AG09319 (cell line): ENCODE data around the gene CCT7.
"Not testable (repeated sequence)": the region's sequence is repeated elsewhere in the genome, so short reads cannot be mapped to it uniquely, and the experiment has no call there.

ENCODE experiments used
- DNase-seq: peaks from one replicate; pipeline ENCODE4 v3.0.0-alpha.2; 2010; ENCODE audit warnings: low read depth; ENCODE audit errors: extremely low read depth
- TF ChIP-seq, protein P1 (sequence below): IDR thresholded peaks from 2 replicates; pipeline ENCODE4 v1.5.1; 2011; ENCODE audit warnings: low read depth, mild to moderate bottlenecking, inconsistent platforms, low read length, moderate library complexity

Gene CCT7

DNA sequence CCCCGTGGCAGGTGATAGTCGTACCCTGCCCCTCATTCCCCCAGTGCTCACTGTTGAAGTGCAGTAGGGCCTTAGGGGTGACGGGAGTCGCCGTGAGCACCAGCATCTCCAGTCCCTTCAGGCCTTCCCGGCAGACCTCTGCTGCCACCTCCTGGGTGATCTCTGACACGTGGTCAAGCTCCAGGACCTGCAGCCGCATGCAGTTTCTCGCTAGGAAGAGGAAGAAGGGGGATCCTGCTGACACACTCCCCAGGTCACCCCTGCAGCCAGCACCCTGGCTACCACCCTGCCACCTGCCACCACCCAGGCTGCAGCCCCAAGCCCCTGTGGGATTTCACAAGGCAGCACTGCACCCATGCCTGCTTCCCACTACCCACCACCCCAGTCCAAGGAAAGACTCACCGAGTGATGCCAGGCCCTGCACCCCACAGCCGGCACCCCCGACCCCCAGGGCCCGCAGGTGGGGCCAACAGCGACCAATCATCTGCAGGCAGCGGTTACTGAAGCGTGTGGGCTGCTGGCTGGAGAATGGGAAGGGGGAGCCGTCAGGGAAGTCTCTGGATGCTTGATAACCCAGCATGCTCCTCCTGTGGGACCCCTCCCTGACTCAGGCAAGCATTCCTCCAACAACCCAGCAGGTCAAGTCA, 26.4 kb downstream of the CCT7 start:
- TF ChIP-seq, protein P1, sequence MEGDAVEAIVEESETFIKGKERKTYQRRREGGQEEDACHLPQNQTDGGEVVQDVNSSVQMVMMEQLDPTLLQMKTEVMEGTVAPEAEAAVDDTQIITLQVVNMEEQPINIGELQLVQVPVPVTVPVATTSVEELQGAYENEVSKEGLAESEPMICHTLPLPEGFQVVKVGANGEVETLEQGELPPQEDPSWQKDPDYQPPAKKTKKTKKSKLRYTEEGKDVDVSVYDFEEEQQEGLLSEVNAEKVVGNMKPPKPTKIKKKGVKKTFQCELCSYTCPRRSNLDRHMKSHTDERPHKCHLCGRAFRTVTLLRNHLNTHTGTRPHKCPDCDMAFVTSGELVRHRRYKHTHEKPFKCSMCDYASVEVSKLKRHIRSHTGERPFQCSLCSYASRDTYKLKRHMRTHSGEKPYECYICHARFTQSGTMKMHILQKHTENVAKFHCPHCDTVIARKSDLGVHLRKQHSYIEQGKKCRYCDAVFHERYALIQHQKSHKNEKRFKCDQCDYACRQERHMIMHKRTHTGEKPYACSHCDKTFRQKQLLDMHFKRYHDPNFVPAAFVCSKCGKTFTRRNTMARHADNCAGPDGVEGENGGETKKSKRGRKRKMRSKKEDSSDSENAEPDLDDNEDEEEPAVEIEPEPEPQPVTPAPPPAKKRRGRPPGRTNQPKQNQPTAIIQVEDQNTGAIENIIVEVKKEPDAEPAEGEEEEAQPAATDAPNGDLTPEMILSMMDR = peak; percentile 57
- DNase-seq = no peak

DNA sequence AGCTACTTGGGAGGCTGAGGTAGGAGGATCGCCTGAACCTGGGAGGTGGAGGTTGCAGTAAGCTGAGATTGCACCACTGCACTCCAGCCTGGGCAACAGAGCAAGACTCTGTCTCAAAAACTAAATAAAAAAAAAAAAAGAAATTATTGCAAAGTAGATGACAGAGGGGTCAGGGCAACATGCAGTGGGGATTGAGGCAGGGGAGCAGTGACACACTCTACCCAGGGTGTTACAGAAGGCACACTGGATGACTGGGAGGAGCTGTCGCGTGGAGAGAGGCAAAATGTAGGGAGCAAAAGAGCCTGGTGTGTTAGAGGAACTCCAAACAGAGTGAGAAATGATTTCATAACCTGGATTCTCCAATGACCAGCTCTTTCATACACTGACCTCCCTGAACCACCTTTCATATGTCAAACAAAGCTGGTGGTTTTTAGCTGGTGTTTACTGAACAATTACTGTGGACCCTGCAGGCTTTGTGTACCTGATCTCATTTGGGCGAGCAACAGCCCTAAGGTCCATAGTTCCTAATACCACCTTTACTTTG, 28.1 kb downstream of the CCT7 start:
- TF ChIP-seq, protein P1 = no peak
- DNase-seq = no peak

- DNase-seq = not testable (repeated sequence)
Measured at GRCh38 chr2:73262691-73263429, 28.8 kb downstream of the CCT7 start.

- TF ChIP-seq, protein P1 = no peak
- no peak for DNase-seq
Measured at GRCh38 chr2:73263540-73264331, 29.6 kb downstream of the CCT7 start.

DNA sequence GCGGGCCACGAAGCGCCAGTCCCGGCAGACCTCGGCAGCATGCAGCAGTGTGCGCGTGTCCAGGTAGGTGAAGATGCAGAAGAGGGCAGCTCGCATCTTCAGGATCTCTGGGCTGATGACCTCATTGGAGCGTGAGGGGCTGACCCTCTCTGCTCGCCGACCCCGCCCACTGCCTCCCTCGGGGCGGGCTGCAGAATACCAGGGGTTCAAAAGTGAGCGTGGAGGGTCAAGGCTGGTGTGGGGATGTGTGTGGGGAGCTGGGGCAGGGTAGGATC, 30.2 kb downstream of the CCT7 start:
- no peak for DNase-seq
- TF ChIP-seq, protein P1 = no peak

- DNase-seq = no peak
- TF ChIP-seq, protein P1 = no peak
Measured at GRCh38 chr2:73264783-73265182, 30.7 kb downstream of the CCT7 start.

DNA sequence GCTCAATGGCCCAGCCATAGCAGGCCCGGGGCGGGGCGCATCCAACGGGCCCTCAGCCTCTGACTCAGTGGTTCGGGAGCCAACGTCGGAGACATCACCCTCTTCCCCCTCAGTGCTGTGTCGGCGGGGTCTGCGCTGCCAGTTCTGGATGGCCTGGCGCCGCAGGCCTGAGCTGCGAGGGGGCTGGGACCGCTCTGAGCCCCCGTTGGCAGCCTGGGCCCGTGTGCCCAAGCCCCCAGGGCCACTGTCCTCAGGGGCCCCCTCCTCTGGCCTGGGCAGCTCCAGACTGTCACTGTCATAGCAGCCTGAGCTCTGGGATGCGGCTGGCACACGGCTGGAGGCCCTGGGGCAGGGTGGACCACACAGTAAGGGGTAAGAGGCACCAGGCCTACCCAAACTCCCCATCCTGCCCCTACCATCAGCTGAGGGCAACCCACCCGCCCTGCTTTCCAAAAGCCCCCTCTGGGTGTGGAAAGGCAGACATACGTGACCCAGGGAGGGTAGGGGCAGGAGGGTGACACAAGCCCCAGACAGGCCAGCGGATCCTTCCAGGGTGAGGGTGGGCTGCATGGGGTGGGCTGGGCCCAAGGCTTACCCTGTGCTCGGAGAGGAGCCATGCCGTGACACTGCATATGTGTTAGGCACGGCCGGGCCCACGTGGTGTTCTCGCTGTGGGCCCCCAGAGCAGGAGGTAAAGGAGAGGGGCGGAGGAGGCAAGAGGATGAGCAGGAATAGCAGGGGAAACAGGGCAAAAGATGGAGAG, 31.4 kb downstream of the CCT7 start:
- TF ChIP-seq, protein P1 = no peak

More for the DNA sequence above, 31.4 kb downstream of the CCT7 start:
- DNase-seq = no peak
